Esophagus (tissue), 2 donors: ENCODE data around the gene FAM187B. TPM values are rescaled to one million over a fixed set of nuclear protein-coding genes. Genes with fewer than 3 reads are reported as not detected.
A peak's percentile ranks its signal among the peaks of the same experiment; 100 is the strongest.
"Not testable (repeated sequence)": the region's sequence is repeated elsewhere in the genome, so short reads cannot be mapped to it uniquely, and the experiment has no call there.

Experiments
- H3K27ac ChIP-seq, 2 donors: one replicate each; pipeline ENCODE4 v1.5.1; 2013; ENCODE audit warnings: low read depth in 2 of 2, mild to moderate bottlenecking in 2 of 2, inconsistent platforms in 1 of 2, low read length in 1 of 2, moderate library complexity in 1 of 2
- H3K27me3 ChIP-seq, 2 donors: one replicate each; pipeline ENCODE4 v1.6.1; 2013; ENCODE audit warnings: low read length in 2 of 2, control low read depth in 1 of 2, mild to moderate bottlenecking in 1 of 2; ENCODE audit not compliant: insufficient read depth in 2 of 2, control insufficient read depth in 1 of 2
- H3K36me3 ChIP-seq, 2 donors: one replicate each; pipeline ENCODE4 v1.6.1; 2013; ENCODE audit warnings: low read length in 1 of 2; ENCODE audit not compliant: control insufficient read depth in 2 of 2, insufficient read depth in 2 of 2
- H3K4me1 ChIP-seq, 2 donors: one replicate each; pipeline ENCODE4 v1.6.1; 2013; ENCODE audit warnings: low read length in 1 of 2; ENCODE audit not compliant: control insufficient read depth in 2 of 2, insufficient read depth in 2 of 2
- H3K4me3 ChIP-seq, 2 donors: one replicate each; pipeline ENCODE4 v1.5.1; 2013; ENCODE audit warnings: low read length in 2 of 2, mild to moderate bottlenecking in 2 of 2, low read depth in 1 of 2, moderate library complexity in 1 of 2
- H3K9me3 ChIP-seq, 2 donors: one replicate each; pipeline ENCODE4 v1.6.1; 2013; ENCODE audit warnings: mild to moderate bottlenecking in 2 of 2, low read depth in 1 of 2, low read length in 1 of 2, moderate library complexity in 1 of 2; ENCODE audit not compliant: control insufficient read depth in 2 of 2, insufficient read depth in 1 of 2
- WGBS, 2 donors: extraction: QIAGEN DNeasy Blood & Tissue Kit; methylation state at CpG; one replicate each; pipeline ENCODE4 v1.1.7; 2013; 5-methylcytosine and 5-hydroxymethylcytosine counted together
- polyA plus RNA-seq, 2 donors: library from polyadenylated mRNA; stranded (reverse); fragments of 200-250 nt; gene quantifications; one replicate each; pipeline ENCODE4 v1.2.3, GENCODE V29; 2013
- donor health status: healthy with polysubstance abuse.
- donor health status: Bipolar disorder and iron deficiency.

FAM187B gene
- polyA plus RNA-seq, 2 donors: 0.08 TPM; not detected in 1

DNA sequence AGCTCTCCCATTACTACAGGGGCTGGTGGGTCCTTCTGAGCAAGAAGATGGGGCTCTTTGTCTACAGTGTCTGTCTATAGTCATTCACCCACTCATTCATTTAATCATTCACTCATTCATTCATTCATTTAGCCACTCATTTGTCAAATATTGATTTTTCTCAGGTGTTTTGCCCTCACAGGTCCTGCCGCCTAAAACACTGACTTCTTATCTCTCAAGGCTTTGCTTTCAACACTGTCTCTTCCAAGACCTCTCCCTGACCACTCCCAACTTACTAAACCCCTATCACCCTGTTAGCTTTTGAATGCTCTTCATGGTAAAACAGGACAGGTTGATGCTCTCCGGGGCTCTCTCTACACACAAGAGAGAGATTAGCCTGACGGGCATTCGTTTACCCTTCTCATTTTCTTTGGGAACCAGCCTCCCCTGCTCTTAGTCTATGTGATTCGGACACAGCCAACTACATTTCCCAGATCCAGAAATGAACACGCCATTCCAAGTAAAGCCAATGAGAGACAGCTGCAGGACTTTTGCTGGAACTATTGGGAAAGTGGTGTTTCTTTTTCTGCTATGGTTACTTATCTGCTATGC lies 22.7 kb downstream of the FAM187B start:
- no peak overlapping the region for H3K27ac ChIP-seq
- H3K36me3 ChIP-seq: no peaks in the 10 kb centered on the region

DNA sequence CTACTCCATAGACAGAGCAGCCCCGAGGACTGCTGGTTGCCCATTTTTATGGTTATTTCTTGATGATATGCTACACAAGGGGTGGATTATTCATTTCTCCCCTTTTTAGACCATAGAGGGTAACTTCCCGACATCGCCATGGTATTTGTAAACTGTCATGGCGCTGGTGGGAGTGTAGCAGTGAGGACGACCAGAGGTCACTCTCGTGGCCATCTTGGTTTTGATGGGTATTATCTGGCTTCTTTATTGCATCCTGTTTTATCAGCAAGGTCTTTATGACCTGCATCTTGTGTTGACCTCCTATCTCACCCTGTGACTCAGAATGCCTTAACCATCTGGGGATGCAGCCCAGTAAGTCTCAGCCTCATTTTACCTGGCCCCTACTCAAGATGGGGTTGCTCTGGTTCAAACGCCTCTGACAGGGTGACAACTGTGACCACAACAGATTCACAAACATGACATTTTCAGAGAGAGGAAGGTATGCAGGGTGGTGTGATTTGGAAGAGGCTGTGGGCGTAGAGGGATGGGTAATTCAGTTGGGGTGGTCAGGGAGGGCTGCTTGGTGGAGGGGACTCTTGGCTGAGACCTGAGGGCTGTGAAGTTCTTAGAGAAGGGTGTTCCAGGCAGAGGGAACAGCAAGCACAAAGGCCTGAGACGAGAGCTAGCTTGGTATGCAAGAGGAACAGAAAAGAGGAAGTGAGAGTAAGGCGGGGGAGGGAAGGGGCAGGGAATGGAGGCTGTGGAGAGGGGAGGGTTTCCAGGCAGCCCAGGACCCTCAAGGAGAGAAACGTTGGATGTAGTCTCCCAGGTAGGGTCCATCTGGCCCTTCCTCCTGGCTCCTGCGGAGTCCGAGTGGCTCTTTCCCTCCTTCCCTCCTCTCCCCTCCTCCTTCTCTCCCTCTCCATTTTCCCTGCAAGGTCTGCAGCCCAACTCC lies 23.5 kb downstream of the FAM187B start:
- no peak overlapping the region for H3K4me3 ChIP-seq
- H3K4me1 ChIP-seq: peaks cover 0 to 2% of the 10 kb centered on the region in 2 donors
- H3K9me3 ChIP-seq: no peaks in the 10 kb centered on the region
- 69 to 77% methylated on average over 10 to 13 of the region's 13 CpGs for WGBS, 2 donors
- no peaks in the 10 kb centered on the region for H3K36me3 ChIP-seq
- no peaks in the 10 kb centered on the region for H3K27me3 ChIP-seq
- peak overlapping the region in 1 of 2 donors; percentile 9 for H3K27ac ChIP-seq

More for the DNA sequence above, 22.7 kb downstream of the FAM187B start:
- Histone ChIP-seq H3K27me3 (no peaks in the 10 kb centered on the region), H3K4me1 (peaks cover 0 to 2% of the 10 kb centered on the region in 2 donors), H3K4me3 (no peak overlapping the region), H3K9me3 (no peaks in the 10 kb centered on the region)
- WGBS, 2 donors: 66 to 68% methylated on average over 6 of the region's 6 CpGs

DNA sequence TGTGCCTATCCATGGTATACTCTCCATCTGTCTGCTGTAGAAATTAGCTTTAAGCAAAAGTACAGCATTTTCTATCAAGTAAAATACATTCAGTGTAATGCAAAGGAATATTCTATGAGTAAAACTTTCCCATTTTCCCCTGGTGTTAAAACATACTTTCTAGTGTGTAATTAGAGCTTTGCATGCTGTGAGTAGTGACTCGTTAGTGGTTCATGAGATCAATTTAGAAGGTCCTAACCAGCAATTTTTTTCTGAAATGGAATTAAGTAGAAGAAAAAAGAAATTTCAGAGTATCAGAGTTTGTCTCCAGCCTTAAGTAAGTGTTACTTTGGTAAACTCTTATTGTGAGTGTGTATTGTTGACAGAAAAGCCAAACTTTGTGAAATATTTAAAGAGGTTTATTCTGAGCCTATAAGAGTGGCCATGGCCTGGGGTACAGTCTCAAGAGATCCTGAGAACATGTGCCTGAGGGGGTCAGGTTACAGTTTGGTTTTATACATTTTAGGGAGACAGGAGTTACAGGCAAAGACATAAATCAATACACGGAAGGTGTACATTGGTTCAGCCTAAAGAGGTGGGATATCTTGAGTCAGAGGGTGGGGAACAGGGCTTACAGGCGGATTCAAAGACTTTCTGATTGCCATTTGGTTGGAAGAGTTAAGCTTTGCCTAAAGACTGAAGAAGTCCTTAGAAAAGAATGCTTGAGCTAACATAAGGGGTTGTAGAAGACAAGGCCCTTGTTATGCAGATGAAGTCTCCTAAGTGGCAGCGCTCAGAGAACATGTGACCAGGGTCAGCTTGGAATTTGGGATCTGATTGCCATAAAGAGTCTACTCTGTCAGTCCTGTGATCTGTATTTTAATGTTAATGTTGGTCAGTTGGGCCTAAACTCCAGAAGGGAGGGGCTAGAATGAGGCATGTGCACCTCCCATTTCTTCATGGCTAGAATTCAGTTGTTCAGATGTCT lies 25.5 kb downstream of the FAM187B start:
- H3K36me3 ChIP-seq: no peaks in the 10 kb centered on the region
- WGBS, 2 donors: 80 to 83% methylated on average over 4 of the region's 4 CpGs
- no peaks in the 10 kb centered on the region for H3K9me3 ChIP-seq
- H3K27ac ChIP-seq: no peak overlapping the region
- H3K4me3 ChIP-seq: no peak overlapping the region
- H3K27me3 ChIP-seq: no peaks in the 10 kb centered on the region
- peaks cover 0 to 2% of the 10 kb centered on the region in 2 donors for H3K4me1 ChIP-seq

DNA sequence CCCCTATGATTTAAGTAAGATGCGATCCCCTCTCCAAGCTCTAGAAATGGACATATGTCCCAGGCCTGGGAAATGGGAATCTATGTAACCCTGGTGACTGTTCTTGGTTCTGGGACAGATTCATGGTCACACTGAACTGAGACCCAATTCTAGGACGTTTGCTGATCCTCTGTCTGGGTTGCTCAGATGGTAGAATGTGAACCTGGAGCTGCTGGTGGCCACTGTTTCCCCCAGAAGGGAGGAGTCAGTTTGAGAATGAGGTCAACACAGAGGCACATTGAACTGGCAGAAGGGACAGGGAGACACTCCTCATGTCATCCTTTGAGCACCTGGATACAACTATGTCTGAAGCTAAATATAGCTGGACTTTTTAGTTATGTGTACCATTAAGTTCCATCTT lies 29.1 kb downstream of the FAM187B start:
- Histone ChIP-seq H3K36me3 (no peaks in the 10 kb centered on the region), H3K4me1 (no peaks in the 10 kb centered on the region), H3K27ac (no peak overlapping the region), H3K27me3 (no peaks in the 10 kb centered on the region), H3K9me3 (no peaks in the 10 kb centered on the region), H3K4me3 (no peak overlapping the region)
- WGBS, 2 donors: 57 to 66% methylated on average over 2 of the region's 2 CpGs

DNA sequence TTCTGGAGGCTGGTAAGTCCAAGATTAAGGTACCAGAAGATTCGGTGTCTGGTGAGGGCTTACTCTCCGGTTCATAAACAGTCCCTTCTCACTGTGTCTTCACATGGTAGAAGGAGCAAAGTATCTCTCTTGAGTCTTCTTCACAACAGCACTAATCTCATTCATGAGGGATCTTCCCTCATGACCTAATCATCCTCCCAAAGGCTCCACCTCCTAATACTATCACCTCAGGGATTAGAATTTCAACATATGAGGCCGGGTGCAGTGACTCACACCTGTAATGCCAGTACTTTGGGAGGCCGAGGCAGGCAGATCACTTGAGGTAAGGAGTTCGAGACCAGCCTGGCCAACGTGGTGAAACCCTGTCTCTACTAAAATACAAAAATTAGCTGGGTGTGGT lies 31.7 kb downstream of the FAM187B start:
- WGBS, 2 donors: 69 to 71% methylated on average over 6 of the region's 6 CpGs
- H3K36me3 ChIP-seq, H3K27me3 ChIP-seq, H3K27ac ChIP-seq, H3K4me3 ChIP-seq, H3K9me3 ChIP-seq, H3K4me1 ChIP-seq: not testable (repeated sequence)

DNA sequence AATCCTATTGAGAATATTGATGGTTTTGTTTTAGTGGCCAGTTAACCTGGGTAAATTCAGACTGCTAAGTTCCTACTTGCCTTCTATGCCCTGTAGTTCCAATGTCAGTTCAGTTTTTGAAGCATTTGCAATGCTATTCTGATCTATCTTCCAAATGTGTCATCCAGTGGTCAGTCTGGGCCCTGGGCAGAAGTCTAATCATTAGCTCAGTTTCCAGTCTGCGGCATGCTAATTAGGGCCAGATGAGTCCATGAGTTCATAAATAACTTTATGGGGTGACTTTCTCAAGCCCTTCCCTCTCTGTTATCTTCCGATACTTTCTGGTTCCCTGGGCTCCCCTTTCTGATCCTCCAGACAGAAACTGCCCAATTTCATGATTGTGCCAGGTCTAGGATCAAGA lies 32.7 kb downstream of the FAM187B start:
- no peaks in the 10 kb centered on the region for H3K4me1 ChIP-seq
- no peaks in the 10 kb centered on the region for H3K36me3 ChIP-seq
- H3K27ac ChIP-seq: no peak overlapping the region
- 45 to 60% methylated on average over 2 of the region's 2 CpGs for WGBS, 2 donors
- no peaks in the 10 kb centered on the region for H3K27me3 ChIP-seq
- no peaks in the 10 kb centered on the region for H3K9me3 ChIP-seq
- no peak overlapping the region for H3K4me3 ChIP-seq

DNA sequence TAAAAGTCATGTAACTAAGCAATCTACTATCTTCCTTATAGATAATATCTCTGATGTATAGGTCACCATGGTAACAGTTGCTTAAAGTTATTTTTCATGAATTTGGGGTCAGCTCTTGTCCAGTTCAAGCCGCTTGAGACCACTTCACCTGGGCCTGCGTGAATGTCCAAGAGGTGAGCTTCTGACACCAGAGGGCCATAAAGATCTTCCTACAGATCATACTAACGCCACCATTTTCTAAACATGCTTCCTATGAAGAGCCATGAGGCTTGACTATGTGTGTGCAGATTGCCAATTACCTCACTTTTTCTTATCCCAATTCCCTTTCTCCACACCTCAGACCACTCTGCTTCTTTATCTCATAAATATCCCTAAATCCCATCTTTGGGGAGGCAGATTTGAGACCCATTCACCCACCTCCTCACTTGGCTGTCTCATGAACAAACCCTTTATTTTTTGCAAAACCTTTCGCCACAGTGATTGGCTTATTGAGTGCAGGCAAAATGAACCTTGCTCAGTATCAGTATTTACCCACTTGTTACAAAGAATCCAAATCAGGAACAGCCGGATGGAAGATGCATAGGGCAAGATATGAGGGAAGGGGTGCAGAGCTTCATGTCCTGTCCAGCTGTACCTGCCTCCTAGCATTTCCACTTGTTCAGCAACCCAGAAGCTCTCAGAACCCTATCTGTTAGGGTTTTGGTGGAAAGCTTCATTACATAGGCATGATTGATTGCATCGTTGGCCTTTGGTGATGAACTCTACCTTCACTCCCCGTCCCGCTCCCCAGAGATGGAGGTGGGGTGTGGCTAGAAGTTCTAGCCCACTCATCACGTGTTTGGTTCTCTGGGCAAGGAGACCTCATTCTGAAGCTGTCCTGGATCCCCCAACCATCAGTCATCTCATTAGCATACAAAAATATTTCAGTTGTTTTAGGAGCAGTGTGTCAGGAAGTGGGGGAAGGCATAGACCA lies 34.2 kb downstream of the FAM187B start:
- no peak overlapping the region for H3K4me3 ChIP-seq
- 74 to 75% methylated on average over 9 of the region's 9 CpGs for WGBS, 2 donors
- no peaks in the 10 kb centered on the region for H3K27me3 ChIP-seq
- no peaks in the 10 kb centered on the region for H3K4me1 ChIP-seq
- no peaks in the 10 kb centered on the region for H3K36me3 ChIP-seq
- H3K9me3 ChIP-seq: no peaks in the 10 kb centered on the region
- H3K27ac ChIP-seq: no peak overlapping the region

DNA sequence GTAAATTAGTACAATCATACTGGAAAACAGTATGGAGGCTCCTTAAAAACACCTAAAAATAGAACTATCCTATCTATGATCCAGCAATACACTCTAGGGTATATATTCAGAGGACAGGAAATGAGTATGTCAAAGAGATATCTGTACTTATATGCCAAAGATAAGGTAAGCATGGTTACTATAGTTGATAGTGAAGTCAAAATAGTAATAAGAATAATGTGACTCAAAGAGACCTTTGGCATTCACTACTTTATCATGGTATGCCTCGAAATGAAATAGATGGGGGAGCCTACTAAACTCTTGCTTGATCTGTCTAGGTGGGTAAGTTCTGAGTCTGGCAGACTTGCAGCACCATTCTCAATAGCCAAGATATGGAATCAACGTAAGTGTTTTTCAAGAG lies 43.7 kb downstream of the FAM187B start:
- no peak overlapping the region for H3K27ac ChIP-seq
- H3K27me3 ChIP-seq: no peaks in the 10 kb centered on the region
- WGBS, 2 donors: 76 to 78% methylated on average over 2 of the region's 2 CpGs
- no peak overlapping the region for H3K4me3 ChIP-seq
- H3K4me1 ChIP-seq: no peaks in the 10 kb centered on the region
- no peaks in the 10 kb centered on the region for H3K9me3 ChIP-seq
- H3K36me3 ChIP-seq: no peaks in the 10 kb centered on the region
